ENCODE data around the gene ARMS2.

ARMS2 gene

GRCh38 chr10:122448600-122448999 lies 5.9 kb upstream of the ARMS2 start:
- POLR2A ChIA-PET = no interaction called here

GRCh38 chr10:122449153-122449552 lies 5.3 kb upstream of the ARMS2 start:
- DNase-seq (ENCODE audit: extremely low spot score) = no peak
- no peak for TF ChIP-seq CTCF (IDR thresholded peaks at IDR 0.05; ENCODE audit: control extremely low read depth, extremely low read depth, low read depth, missing control alignments)
- CTCF ChIA-PET = no interaction called here
- POLR2A ChIA-PET = no interaction called here

More at GRCh38 chr10:122448600-122448999, 5.9 kb upstream of the ARMS2 start:
- no peak for TF ChIP-seq CTCF (IDR thresholded peaks at IDR 0.05; ENCODE audit: control extremely low read depth, extremely low read depth, low read depth, missing control alignments)
- CTCF ChIA-PET = interaction anchor here (0.9 kb wide), 1 partner anchor 14 kb away, joined by 3 read pairs; no protein-coding TSS in a partner anchor
- DNase-seq (ENCODE audit: extremely low spot score) = no peak

GRCh38 chr10:122450353-122450990 lies 4.0 kb upstream of the ARMS2 start:
- CTCF ChIA-PET = interaction anchor here (0.9 to 1.3 kb wide), 4 partner anchors 9 to 16 kb away, joined by 3 to 4 read pairs (median 3); no protein-coding TSS in a partner anchor
- no peak for DNase-seq (ENCODE audit: extremely low spot score)
- POLR2A ChIA-PET = no interaction called here
- no peak for TF ChIP-seq CTCF (IDR thresholded peaks at IDR 0.05; ENCODE audit: control extremely low read depth, extremely low read depth, low read depth, missing control alignments)

- POLR2A ChIA-PET = no interaction called here
These were observed 382 bp upstream of the ARMS2 start for GRCh38 chr10:122454071-122454470.

GRCh38 chr10:122455376-122456079 lies 1.1 kb downstream of the ARMS2 start:
- DNase-seq (ENCODE audit: extremely low spot score) = no peak
- CTCF ChIA-PET = interaction anchor here (1.7 to 2.2 kb wide), 2 partner anchors 21 to 157 kb away, joined by 4 to 6 read pairs; no protein-coding TSS in a partner anchor
- POLR2A ChIA-PET = no interaction called here
- no peak for TF ChIP-seq CTCF (IDR thresholded peaks at IDR 0.05; ENCODE audit: control extremely low read depth, extremely low read depth, low read depth, missing control alignments)

More at GRCh38 chr10:122454071-122454470, 382 bp upstream of the ARMS2 start:
- no peak for TF ChIP-seq CTCF (IDR thresholded peaks at IDR 0.05; ENCODE audit: control extremely low read depth, extremely low read depth, low read depth, missing control alignments)
- CTCF ChIA-PET = interaction anchor here (1.0 to 1.7 kb wide), 4 partner anchors 13 to 155 kb away, joined by 3 to 4 read pairs (median 3); no protein-coding TSS in a partner anchor
- no peak for DNase-seq (ENCODE audit: extremely low spot score)

- POLR2A ChIA-PET = no interaction called here
- no peak for TF ChIP-seq CTCF (IDR thresholded peaks at IDR 0.05; ENCODE audit: control extremely low read depth, extremely low read depth, low read depth, missing control alignments)
- CTCF ChIA-PET = interaction anchor here (0.9 kb wide), 1 partner anchor 159 kb away, joined by 3 read pairs; no protein-coding TSS in a partner anchor
- no peak for DNase-seq (ENCODE audit: extremely low spot score)
These were observed 3.5 kb downstream of the ARMS2 start for GRCh38 chr10:122457934-122458333.
